NCI-H1092 treated with DMSO at 0.1 percent for 48 hours (cell line): Measurements from ENCODE around the gene TTC8.
"Not testable (repeated sequence)": the region's sequence is repeated elsewhere in the genome, so short reads cannot be mapped to it uniquely, and the experiment has no call there.

ENCODE experiments used
- DNase-seq: peaks from one replicate; lab custom pipeline; 2025; lab: John Stamatoyannopoulos, UW

The TTC8 gene

DNA sequence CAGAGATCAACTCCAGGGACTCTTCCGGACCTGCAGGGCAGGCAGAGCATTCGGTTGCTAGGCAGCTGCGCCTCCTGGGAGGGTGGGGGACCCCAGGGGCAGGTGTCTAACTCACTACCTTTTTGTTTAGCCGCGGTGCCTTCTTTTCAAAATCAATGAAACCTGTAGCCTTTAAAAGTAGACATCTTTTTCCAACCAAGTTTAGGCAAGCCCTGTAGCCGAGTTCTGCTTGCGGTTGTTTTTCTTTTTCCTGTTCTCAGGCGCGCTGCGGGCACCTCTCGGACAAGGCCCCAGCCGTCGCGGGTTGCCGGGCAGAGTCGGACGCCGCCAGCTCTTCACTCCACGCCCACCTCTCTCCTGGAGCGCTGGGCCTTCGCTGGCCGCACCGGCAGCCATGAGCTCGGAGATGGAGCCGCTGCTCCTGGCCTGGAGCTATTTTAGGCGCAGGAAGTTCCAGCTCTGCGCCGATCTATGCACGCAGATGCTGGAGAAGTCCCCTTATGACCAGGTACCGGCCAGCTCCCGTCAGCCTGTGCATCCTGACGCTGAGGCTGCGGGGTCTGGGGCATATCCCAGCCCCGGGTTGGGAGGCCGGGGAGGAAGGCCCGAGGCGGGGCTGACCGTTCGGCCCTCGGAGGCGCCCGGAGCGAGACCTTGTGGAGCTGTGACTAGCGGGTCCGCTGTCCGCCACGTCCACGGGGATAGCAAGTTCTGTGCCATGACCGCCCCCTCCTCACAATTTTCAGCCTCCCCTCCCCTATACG lies at the start of gene TTC8:
TSS of gene TTC8 (plus strand) at position 338 of the 764 bp plus-strand sequence. CDS start at position 395, 57 bp downstream.
- peak; percentile 95 for DNase-seq

DNA sequence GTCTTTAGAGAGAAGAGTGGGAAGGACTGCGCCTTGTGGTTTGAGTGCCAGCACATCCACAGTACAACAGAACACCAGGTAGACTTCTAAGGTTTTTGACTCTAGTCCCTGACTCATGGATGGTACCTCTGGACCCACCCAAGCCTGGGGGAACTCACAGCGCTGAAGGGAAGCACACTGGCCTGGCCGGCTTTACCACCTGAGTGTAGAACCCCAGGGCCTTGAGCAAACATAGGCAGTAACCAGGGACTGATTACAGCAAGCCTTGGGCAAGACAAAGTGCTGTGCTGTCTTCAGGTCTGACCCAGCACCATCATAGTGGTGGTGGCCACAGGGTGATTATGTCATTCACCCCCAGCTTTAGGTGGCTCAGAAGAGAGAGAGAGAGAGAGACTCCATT lies 48.9 kb upstream of the TTC8 start:
- no peak for DNase-seq

DNA sequence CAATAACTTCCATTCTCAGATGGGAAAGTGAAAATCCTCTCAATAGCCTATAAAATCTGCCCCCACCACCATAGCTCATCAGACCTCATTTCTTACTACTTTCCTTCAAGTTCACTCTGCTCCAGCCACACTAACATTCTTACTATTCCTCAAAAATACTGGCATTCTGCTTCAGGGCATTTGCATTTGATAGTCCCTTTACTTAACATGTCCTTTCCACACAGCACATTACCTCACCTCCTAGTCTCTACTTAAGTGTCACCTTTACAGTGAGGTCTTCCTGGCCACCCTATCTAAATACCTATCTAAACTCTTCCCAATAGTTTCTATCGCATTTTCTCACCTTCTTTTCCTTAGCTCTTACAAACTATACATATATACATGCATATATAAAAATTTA lies 38.5 kb upstream of the TTC8 start:
- DNase-seq = no peak

DNA sequence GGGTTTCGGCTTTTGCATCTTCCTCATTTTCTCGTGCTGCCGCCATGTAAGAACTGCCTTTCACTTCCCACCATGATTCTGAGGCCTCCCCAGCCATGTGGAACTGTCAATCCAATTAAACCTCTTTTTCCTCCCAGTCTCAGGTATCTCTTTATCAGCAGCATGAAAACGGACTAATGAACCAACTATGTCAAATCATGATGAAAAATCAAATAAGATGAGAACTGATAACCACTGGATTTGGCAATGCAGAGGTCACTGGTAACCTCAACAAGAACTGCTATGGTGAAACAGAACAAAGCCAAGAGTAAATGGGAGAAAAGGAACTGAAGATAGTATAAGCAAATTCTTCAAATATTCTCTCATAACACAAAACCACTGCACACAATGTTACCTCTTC lies 37.7 kb upstream of the TTC8 start:
- DNase-seq = no peak

DNA sequence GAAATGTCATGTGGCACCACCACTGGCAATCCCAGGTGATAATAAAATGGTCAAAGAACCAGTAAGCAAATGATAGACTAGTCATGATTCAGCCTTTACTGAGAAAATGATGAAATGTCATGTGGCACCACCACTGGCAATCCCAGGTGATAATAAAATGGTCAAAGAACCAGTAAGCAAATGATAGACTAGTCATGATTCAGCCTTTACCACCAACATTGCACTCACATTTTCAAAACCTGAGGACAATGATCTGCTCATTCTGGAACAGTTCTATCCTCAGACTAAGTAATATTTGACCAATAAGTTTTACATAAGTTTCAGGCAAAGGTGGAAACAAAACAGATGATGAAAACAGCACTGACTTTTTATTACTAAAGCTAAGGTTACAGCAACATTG lies 34.9 kb upstream of the TTC8 start:
- not testable (repeated sequence) for DNase-seq

DNA sequence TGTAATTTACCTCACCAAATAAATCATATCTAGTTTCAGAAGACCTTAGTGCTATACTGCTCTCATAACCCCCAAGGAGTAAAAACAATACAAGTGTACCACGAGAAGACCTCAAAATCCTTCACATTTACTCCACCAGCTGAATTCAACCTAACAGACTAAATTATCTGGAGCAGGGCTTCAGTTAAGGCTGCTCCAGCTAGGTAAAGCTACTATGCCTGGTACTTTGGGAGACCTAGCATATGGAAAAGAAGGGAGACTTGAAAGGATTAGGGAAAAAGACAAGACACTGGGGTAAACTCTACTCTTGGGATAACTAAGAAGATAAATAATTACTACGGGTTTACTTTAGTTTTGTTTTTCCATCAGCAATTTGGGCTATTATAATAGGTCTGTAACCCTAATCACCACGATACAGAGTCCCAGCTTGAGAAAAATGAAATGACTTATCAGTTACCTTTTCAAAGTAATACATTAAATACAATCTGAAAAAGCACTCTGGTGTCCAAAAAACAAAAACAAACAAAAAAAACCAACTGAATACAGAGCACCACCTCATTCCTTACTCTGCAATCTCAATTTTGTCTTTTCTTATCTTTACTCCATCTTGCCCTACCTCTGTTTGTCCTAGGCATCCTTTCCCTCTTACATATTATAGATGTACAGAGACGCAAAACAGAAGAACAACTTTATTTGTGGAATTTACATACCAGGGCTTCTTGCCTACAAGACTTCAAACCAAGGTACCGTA lies 33.8 kb upstream of the TTC8 start:
- DNase-seq = no peak

DNA sequence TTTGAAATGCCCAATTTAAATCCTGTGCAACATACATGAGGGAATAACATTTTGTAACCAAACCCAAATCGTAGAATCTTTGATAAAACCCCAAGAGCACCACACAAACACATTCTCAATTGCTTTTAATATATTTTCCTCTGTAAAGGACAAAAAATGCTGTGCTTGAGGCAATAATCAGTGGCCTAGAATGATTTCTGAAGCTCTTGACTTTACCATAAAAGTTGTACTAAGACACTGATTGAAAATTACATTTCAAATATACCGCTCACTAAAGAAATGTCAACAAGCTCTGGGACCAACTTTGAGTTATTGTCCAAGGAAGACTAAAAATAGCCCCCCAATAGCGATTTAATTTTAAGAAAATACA lies 33.2 kb upstream of the TTC8 start:
- DNase-seq = no peak

DNA sequence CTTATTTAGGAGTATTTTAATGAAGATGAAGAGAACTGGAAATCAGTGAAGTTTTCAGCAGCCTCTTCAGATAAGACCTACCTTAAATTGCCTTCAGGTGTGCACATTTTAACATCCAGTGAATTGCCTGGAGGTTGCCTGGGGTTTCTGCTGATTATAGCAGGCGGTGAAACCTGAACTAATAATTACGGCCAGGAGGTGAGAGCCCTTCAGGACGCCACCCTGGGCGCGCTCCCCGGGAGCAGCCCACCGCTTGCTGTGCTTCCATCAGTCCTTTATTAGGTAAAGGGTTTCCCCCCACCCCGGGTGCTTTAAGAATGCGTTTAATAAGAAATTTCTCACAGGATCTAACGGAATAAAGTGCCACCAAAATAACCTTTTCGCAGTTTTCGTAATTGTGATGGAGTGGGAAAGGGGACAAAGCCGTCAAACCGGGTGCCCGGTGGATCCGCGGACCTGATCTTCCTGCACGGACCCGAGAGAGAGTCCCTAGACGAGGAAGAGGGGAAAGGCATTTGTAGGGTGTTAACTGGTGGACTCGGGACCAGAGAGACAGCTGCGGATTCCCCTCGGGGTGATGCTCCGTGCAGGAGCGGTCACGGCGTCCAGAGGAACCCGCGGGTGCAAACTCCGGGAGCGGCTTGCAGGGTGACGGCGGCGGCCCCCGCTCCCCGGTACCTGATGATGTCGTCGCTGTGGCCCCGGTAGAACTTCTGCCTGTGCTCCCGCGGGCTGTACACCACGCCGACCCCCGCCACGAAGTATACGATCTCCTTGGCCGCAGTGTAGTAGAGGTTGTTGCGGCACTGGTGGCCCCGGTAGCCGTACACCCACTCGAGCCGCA lies 32.6 kb upstream of the TTC8 start:
- peak; percentile 71 for DNase-seq

DNA sequence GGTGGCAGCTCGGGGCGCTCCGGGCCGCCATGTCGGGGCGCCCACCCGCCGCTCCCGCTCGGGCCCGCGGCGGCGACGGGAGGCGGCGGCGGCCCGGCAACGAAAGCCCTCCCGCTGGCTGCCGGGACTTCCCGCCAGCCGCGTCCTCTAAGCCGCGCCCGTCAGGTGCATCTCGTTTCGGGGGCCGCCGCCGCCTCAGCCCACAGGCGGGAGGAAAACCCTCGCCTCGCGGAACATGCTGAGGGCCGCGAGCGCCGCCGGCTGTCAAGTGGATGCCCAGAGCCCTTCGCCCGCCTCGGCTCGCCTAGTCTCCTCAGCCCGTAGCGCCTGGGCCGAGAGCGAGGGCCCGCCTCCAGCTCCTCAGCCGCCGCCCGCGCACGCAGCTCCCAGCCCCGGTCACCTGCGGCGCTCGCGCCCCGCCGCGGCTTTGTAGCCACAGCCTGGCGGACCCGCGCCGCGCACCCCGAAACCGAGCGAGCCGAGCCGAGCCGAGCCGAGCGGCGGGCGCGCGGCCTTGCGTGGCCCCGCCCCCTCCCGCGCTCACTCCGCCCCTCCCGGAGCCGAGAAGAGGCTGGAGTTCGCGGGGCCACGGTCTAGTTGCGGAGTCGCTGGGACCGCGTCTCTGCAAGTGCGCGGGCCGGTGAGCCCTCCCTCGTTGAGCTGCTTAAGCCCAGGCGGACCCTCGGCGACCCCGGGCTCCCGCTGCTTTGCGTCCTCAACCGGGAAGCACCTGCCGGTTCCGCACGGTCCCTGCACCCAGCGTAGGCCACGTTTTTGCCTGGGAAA lies 31.8 kb upstream of the TTC8 start, which contains the start of gene EML5:
TSS of gene EML5 (minus strand) at position 481 of the 786 bp plus-strand sequence. CDS start at position 31, 450 bp downstream.
- DNase-seq = peak; percentile 82

DNA sequence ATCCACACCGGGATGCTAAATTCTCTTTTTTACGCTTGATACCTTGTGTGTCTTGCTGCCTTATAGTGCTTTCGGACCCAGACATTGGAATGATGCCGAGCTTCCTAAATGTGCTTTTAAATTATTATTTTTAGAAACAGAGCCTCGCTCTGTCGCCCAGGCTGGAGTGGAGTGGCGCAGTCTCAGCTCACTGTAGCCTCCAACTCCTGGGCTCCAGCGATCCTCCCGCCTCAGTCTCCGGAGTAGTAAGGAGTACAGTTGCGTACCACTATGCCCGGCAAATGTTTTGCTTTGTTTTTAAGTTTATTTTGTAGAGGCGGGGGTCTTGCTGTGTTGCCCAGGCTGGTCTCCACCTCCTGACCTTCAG lies 31.2 kb upstream of the TTC8 start:
- DNase-seq = no peak

DNA sequence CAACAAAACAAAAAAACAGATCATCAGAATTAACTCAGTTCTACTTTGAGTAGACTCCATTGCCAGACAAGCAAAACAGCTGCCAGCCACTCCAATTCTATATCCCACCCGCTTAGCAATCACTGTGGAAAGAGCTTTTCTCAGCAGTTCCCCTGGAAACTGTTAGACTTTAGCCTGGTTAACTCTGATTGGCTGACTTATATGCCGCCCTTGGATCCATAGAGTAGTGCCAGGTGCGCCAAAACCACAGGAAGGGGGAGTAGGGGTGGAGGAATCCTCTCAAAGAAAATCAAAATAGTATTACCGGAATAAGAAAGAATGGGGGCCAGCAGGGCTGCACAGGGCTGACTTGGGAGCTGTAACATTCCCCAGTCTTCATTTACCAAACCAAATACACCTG lies 26.3 kb upstream of the TTC8 start:
- DNase-seq = peak; percentile 55

DNA sequence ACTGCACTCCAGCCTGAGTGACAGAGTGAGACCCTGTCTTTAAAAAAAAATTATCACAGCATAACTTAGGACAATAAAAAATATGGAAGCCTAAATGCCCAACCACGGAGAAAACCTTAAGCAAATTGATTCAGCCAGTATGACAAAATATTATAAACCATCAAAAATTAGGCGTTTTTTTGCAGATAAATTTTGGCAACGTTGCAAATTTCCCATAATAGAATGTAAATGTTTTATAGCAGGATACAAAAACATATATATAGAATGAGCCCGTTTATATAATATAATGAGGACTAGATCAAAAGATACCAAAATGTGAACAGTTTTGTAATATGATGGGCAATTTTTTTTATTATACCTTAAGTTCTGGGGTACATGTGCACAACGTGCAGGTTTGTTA lies 24.9 kb upstream of the TTC8 start:
- DNase-seq = no peak

DNA sequence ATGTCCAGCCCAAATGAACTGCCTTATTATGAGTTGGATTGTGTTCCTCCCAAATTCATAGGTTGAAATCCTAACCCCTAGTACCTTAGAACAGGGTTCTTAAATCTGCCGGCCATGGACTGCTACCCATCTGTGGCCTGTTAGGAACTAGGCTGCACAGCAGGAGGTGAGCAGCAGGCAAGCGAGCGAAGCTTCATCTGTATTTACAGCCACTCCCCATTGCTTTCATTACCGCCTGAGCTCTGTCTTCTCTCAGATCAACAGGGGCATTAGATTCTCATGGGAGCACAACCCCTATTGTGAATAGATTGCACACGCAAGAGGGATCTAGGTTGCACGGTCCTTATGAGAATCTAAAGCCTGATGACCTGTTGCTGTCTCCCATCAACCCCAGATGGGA lies 21.9 kb upstream of the TTC8 start:
- DNase-seq = no peak

DNA sequence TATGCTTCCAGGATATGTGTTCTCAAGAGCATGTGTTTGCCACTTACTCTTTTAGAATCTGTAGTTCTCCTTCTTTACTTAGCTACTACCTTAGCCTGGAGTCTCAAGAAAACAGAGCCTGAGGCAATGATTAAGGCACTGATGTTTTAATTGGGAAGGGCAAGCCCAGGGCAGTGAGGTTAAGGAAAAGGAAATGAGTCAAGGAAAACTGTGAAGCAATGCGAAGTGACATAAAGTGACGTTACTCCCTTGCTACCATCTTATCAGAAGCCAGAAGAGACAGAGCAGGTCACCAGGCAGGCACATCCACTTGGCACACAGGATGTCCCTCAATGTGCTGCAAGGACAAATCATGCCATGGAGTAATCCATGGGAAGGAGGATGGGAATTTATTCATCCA lies 20.4 kb upstream of the TTC8 start:
- no peak for DNase-seq

DNA sequence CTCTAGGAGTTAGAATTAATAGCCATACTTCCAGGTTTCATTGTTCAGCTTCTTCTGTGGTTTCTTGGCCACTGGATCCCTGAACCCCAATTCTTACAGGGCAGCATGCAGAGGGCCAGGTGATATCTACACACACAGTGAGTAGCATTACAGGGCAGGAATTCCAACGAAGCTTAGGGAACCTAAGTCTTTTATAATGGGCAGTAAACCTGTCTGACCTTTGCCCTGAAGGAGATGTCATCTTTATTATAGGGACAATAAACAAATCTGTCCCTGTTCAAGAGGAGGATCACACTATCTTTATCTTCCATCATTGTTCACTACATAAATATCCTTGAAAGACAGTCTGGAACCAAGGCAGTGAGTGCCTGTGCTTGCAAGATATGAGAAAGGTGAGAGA lies 20.0 kb upstream of the TTC8 start:
- DNase-seq = no peak

DNA sequence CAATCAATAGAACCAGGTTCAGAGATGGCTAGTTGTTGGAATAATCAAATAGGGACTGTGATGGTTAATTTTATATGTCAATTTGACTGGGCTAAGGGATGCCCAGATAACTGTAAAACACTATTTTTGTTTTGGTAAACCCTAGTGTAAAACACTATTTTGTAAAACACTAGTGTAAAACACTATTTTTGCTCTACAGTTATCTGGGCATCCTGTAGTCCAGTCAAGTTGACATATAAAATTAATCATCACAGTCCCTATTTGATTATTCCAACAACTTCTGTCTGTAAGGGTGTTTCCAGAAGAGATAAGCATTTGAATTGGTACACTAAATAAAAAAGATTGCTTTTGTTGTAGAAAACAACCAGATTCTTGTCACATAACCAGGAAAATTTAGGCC lies 16.1 kb upstream of the TTC8 start:
- no peak for DNase-seq

DNA sequence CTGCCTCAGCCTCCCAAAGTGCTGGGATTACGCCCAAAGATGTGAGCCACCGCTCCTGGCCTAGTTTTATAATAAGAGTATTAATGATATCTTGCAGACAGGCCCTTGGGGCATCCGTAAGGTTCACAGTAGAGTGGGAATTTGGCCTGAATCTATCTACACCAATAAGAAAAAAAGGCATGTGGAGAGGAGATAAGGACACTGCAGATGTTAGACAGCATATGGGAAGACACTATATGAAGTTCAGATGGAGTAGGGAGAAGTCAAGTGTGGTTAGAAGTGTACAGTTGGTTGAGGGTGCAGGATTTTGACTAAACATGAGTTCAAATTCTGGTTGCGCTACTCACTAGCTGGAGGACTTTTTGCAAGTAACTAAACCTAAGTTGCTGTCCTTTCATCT lies 8.5 kb upstream of the TTC8 start:
- no peak for DNase-seq

DNA sequence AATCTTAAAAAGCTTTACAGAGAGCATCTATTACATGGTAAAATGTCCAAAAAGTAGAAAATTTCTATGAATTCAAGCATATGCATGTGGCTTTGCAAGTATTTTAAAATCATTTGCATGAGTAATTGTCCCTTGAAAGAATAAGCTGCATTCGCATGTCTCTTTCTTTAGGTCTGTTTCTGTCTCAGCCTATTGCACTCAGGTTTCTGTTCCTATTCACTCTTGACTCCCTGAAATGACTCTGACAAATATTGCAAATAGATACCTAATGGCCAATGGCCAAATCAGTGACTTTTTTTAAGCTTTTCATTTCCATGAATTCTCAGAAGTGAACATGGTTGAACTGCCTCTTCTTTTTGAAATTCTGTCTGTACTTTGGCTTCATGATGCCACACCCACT lies 6.4 kb upstream of the TTC8 start:
- no peak for DNase-seq

DNA sequence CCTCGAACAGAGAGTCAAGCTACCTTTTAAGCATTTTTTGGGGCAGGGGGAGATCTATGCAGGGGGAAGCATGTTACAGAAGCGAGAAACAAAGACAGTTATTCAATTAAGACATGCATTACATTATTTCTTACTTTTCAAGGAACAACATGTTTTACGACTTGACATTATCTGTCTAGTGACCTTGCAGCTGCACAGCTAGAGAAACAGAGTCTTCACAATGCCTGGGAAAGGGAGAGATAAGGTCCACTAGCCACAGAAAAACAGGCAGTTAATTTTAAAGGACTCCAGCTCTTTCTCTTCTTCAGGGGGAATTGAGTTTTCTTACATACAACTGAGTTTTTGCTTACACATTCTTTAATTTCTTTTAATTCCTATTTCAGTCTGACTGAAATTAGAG lies 4.8 kb upstream of the TTC8 start:
- DNase-seq = not testable (repeated sequence)

DNA sequence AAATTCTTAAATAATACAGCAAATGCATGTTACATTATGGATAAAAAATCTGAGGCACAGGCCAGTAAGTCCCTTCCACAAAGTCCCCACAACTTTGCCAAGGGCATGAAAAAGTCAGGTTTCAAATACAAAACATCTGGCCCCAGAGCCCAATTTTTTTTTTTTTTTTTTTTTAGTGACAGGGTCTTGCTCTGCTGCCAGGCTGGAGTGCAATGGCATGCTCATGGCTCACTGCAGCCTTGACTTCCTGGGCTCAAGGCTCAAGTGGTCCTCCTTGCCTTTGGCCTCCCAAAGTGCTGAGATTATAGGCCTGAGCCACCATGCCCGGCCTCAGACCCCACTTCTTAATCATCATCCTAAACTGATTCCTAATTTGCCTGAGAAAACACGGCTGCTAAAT lies 3.1 kb upstream of the TTC8 start:
- no peak for DNase-seq

DNA sequence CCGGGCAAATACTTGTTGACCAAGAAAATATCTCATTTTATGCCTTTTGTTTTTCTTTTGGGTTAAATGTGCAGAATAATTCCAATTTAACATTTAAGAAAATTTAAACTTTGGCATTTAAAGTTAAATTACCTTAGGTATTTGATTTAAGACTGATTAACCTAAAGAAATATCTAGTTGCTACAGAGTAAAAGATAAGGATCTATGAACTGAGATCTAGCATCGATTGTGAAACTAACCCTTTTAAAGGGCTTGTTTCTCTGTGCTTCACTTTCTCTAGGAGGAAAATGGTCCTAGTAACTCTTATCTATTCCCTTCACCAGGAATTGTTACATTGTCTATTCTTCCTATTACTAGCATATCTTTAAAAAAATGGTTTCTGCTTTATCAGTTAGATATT lies 2.6 kb upstream of the TTC8 start:
- no peak for DNase-seq

DNA sequence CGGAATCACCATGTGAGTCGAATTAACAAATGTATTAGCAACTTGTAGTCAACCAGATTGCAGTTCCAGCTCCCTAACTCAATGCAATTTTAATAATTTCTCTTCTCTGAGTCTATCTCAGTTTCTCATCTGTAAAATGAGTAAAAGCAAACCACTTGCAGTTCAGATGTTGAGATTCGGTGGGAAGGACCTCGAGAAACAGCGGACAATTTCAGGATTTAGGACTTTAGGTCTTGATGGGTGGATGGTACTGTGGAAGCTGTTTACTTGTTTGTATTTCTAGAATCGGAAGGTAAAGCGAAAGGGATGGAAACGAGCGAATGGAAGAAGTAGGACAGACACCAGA lies 510 bp upstream of the TTC8 start:
- DNase-seq = no peak
